Head of caudate nucleus (tissue), 42 donors: ENCODE measurements around the gene PANK3.

Experiments
- DNase-seq, 42 donors: peaks; one replicate each; pipeline versions ENCODE4 v3.0.0 to v3.0.0-alpha.2; 2020 to 2021; ENCODE audit warnings: mixed read lengths in 7 of 42
- intact Hi-C: fragments of 100-400 bp; cut with DNase I; formaldehyde crosslinking; loops from one replicate; pipeline ENCODE4 v1.15.0; 2022

Gene PANK3

DNA sequence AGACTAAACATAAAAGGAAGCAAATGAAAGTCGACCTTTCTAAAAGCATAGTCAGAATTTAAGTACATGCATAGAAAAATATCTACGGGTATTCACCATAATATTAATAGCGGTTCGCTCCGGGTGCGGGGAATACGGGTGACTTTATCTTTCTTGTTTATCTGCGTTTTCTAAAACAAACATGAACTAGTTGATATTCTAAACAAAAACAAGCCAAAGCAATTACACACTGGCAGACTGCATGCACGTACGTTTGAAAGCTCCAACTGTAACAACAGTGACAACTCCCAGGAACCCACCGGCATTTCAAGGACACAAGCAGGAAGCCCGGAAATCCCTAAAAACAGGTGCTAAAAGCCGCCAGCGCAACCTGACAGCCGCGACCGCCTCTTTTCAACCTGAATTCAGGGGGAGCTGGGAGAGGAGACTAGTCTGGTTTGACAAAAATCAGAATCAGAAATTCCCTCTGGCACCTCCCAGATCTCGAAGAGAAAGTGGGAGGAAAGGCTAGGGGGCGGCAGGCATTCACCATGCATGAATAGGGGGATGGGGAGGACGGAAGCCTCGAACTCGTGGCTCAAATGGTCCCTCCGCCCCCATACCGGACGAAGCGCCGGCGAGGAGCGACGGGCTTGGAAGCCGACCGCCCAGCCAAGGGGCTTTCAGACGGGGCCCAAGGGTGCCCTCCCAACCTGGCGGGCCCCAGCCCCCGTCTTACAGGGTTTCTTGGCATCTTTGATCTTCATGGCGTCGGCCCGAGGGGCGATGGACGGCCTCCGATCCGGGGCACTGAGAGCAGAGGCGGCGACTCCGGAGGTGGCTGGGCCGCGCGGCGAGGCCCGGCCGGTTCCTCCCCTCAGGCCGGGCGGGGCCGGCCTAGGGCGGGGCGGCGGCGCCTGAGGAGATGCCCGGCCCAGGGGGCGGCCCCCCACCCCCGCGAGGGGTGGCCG, at the start of gene PANK3:
Gene PANK3, minus strand, starts transcription at position 831 of the 950 bp plus-strand sequence. Its CDS starts 85 bp downstream, at position 746.
- peak in 28 of 42 donors; percentile 26 to 81 (median 57) for DNase-seq
- intact Hi-C loops, result loop anchor here (10.0 kb wide), 1 partner anchor 94 kb away; the partner anchor contains the start of gene RARS1

DNA sequence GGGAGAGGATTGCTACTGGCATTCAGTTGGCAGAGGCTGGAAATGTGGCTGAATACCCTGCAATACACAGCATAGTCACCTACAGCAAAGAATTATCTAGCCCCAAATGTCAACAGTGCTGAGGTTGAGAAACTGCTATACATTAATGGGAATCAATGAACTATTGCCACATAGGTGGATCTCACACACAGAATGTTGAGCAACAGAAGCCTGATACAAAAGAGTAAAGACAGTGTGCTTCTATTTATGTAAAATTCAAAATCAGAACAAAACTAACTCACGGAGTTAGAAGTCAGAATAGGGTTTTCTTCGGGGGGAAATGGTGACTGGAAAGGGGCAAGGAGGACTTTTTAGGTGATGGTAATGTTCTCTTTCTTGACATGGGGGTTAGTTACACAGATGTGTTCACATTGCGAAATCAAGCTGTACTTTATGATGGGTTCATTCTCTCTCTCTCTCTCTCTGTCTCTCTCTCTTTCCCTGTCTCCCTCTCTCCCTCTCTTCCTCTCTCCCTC, 45.7 kb upstream of the PANK3 start:
- no peak for DNase-seq
- intact Hi-C loops, result no loop called here

- no peak for DNase-seq
- intact Hi-C loops, result no loop called here
Observed at GRCh38 chr5:168620807-168621206, 41.6 kb upstream of the PANK3 start.

- DNase-seq, result no peak
- intact Hi-C loops, result no loop called here
Observed at GRCh38 chr5:168614661-168615060, 35.5 kb upstream of the PANK3 start.

DNA sequence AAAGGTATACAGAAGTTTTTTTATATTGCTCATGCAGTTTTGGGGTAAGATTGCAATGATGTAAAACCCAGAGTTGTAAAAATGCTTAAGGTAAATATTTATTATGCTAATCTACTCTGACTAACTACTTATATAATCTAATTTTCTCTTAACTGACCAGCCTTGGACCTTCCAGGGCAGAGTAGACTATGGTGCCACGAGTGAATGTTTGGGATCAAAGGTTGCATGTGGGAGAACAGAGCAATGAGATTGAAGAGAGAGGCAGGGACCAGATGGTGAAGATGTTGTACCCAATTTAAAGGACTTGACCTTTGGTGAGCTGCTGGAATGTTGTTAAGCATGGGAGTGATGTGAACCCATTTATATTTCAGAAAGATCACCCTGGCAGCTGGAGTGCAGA, 34.8 kb upstream of the PANK3 start:
- intact Hi-C loops, result no loop called here
- DNase-seq, result no peak

DNA sequence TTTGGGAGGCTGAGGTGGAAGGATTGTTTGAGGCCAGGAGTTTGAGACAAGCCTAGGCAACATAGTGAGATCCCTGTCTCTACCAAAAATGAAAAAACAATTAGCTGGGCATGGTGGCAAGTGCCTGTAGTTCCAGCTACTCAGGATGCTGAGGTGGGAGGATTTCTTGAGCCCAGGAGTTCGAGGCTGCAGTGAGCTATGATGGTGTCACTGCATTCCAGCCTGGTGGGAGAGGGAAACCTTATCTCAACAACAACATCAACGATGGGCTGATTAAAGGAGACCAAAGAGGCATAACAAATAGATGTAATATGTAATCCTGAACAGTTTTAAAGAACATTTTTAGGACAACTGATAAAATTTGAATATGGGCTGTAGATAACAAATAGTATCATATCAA, 34.2 kb upstream of the PANK3 start:
- DNase-seq, result no peak
- intact Hi-C loops, result no loop called here

- intact Hi-C loops, result no loop called here
Observed at GRCh38 chr5:168612996-168613395, 33.8 kb upstream of the PANK3 start.

DNA sequence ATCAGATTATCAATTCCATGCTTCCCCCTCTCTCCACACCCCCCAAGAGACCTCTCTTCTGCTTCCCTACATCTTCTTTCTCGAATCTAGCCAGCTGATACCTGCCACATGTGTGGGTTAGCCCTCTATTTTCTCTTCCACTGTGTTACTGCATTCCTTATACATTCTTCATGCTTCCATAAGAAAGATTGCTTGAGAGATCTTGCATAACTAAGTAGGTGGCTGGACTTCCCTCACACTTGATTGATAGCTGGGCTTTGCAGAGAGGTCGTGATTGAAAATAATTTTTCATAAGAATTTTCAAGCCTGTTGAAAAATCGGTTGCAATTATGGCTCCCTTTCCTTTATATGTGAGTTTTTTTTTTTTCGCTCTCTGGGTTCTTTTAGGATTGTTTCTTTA, 33.0 kb upstream of the PANK3 start:
- DNase-seq, result no peak
- intact Hi-C loops, result no loop called here

More at GRCh38 chr5:168612996-168613395, 33.8 kb upstream of the PANK3 start:
- DNase-seq, result no peak

GRCh38 chr5:168611165-168611564, 32.0 kb upstream of the PANK3 start:
- intact Hi-C loops, result no loop called here
- DNase-seq, result no peak

DNA sequence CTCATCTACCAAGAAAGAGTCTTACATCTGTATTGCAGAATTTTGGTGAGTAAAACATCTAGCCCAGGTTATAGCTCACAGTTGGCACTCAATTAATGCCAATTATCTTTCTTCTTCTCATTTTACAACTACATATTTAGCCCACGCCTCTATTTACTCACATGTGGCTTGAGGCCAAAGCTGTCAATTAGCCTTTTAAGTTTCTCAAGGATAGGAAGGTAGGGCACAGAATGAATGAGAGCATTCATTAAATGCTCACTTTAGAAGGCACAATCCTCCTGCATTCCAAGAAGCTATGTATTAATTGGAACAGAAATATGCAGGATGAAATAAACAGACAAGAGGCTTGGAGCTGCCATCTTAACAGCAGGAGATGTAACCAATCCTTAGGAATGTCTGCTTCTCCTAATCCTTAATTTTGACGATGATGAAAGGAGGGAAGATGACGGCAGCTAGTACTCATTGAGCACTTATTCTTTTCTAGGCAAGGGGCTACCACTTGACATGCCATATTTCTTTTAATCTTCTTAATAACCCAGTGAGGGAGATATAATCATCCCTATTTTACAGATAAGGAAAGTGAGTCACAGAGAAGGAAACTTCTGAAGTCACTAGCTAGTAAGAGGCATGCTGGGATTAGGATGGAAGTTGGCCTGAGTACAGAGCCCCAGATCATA, 30.8 kb upstream of the PANK3 start:
- intact Hi-C loops, result no loop called here
- no peak for DNase-seq

DNA sequence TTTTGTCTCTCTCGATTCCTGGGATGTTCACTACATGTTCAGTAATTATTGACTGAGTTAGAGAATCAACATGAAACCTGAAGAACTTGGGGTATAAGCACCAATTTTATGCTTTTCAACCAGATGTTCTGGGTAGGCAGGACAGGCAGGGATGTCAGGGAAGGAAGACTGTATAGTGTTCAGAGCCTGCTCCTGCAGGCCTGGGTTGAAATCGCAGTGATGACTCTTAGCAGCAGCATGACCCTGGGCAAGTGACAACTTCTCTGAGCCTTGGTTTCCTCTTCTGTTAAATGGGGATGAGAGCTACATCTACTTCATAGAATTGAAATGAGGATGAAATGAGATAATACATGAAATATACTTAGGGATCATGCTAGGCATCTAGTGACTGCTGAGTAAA, 29.7 kb upstream of the PANK3 start:
- intact Hi-C loops, result no loop called here
- no peak for DNase-seq

GRCh38 chr5:168608386-168608785, 29.2 kb upstream of the PANK3 start:
- no peak for DNase-seq
- intact Hi-C loops, result no loop called here

GRCh38 chr5:168607946-168608345, 28.8 kb upstream of the PANK3 start:
- DNase-seq, result no peak
- intact Hi-C loops, result no loop called here

DNA sequence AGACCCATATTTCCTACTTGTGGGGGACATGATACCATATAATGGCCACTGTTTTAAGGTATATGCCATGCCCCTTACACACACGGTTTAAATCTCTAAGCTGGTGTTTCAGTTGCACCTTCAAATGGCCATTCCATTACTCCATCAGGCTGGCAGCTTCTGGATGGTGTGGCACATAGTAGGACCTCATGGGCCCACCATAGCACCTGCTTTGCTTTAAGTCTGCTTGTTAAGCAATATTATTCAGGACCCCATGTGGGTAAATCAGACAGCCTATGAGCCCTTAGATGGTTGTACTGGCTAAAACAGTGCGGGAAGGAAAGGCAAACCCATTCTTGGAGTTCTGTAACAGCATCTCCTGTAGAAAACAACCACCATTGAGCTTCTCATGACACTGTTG, 27.4 kb upstream of the PANK3 start:
- no peak for DNase-seq
- intact Hi-C loops, result no loop called here

DNA sequence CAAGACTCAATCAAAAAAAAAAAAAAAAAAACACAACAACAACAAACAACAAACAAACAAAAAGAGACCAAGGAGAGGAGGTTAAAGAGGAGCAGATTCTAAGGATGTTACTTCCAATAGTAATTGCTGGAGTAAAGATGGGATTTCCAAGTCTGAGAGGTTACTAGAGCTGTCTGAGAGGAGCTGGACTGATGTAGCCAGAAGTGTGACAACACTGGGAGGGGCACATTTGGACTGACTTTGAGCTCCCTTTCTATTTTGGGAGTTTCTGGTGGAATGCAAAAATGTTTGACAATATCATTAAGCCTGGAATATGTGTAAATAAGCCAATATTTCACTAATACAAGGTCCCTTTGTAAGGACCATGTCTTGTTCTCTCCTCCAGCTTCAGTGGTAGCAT, 25.3 kb upstream of the PANK3 start:
- intact Hi-C loops, result no loop called here
- DNase-seq, result no peak

DNA sequence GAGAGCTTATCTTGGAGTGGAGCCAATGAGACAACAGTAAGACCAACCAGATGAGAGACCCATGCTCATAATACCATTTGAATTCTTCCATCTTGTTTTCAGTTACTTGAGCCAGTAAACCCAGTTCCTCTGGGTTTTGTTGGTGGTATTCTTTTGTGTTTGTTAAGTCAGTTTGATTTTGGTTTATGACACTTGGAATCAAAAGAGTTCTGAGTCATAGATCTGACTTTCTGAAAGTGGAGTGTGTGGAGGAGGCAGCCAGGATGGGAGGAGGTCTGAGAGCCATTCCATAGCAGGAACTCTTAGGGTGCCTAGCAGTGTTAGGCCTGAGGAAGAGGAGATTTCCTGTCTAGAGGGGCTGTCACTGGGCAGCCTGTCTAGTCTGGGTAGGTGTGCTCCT, 24.6 kb upstream of the PANK3 start:
- intact Hi-C loops, result no loop called here

GRCh38 chr5:168602517-168602916, 23.3 kb upstream of the PANK3 start:
- DNase-seq, result no peak
- intact Hi-C loops, result no loop called here

More for the DNA sequence above, 24.6 kb upstream of the PANK3 start:
- DNase-seq, result peak in 16 of 42 donors; percentile 5 to 65 (median 20)

- DNase-seq, result no peak
- intact Hi-C loops, result no loop called here
Observed at GRCh38 chr5:168601972-168602371, 22.8 kb upstream of the PANK3 start.

DNA sequence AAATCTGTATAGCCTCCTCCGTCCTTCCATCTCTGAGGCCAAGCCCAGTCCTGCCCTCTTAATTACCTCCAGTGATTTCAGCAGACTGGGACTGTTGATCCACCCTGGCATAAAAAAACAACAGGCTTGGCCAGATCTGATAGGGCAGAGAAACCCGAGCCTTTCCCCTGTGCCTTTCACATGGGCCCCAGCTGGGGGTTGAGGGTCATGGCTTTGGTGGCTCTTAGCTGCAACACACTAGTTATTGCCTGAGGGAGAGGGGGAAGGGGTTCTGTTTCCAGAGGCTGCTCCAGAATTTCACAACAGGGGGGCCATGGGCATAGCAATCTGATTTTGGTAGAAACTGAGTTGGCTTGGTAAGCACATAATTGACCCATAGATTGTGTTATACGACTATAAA, 21.2 kb upstream of the PANK3 start:
- intact Hi-C loops, result no loop called here
- DNase-seq, result no peak

GRCh38 chr5:168599826-168600225, 20.7 kb upstream of the PANK3 start:
- DNase-seq, result no peak
- intact Hi-C loops, result no loop called here
